Mesenchymal stem cell (in vitro differentiated cells and primary cell): ENCODE results near the gene ACY1.

Experiments
- DNase-seq: peaks from one replicate; pipeline ENCODE4 v3.0.0-alpha.2; 2013
- H2AFZ ChIP-seq: one replicate; pipeline ENCODE4 v1.6.1; 2013; ENCODE audit warnings: low read depth, mild to moderate bottlenecking, control low read depth, inconsistent platforms, low read length, moderate library complexity
- H2AK5ac ChIP-seq: 2 replicates; pipeline ENCODE4 v1.6.1; 2013; ENCODE audit warnings: low read length, moderate library complexity, mild to moderate bottlenecking, inconsistent platforms; ENCODE audit not compliant: severe bottlenecking
- H2BK120ac ChIP-seq: one replicate; pipeline ENCODE4 v1.6.1; 2013; ENCODE audit warnings: low read depth, mild to moderate bottlenecking, inconsistent platforms, low read length, moderate library complexity
- H2BK12ac ChIP-seq, 2 experiments: one replicate each; pipeline ENCODE4 v1.6.1; 2013; ENCODE audit warnings: inconsistent platforms in 2 of 2, low read length in 2 of 2, mild to moderate bottlenecking in 2 of 2, moderate library complexity in 2 of 2, control low read depth in 1 of 2
- H2BK15ac ChIP-seq: one replicate; pipeline ENCODE4 v1.6.1; 2013; ENCODE audit warnings: mild to moderate bottlenecking, low read depth, inconsistent platforms; ENCODE audit not compliant: poor library complexity, severe bottlenecking
- H2BK5ac ChIP-seq: 2 replicates; pipeline ENCODE4 v1.6.1; 2013; ENCODE audit warnings: low read depth, mild to moderate bottlenecking, low read length, control low read depth, inconsistent platforms; ENCODE audit not compliant: poor library complexity, severe bottlenecking
- H3K14ac ChIP-seq, 2 experiments: one replicate each; pipeline ENCODE4 v1.6.1; 2013; ENCODE audit warnings: inconsistent platforms in 2 of 2, low read length in 2 of 2, control low read depth in 1 of 2, mild to moderate bottlenecking in 1 of 2, moderate library complexity in 1 of 2
- H3K18ac ChIP-seq, 2 experiments: one replicate each; pipeline ENCODE4 v1.6.1; 2013; ENCODE audit warnings: inconsistent platforms in 2 of 2, low read length in 2 of 2, control low read depth in 1 of 2, low read depth in 1 of 2, mild to moderate bottlenecking in 1 of 2
- H3K23ac ChIP-seq, 2 experiments: one replicate each; pipeline ENCODE4 v1.6.1; 2013; ENCODE audit warnings: inconsistent platforms in 2 of 2, low read length in 2 of 2, mild to moderate bottlenecking in 2 of 2, moderate library complexity in 2 of 2, control low read depth in 1 of 2
- H3K27ac ChIP-seq: 2 replicates; pipeline ENCODE4 v1.5.1; 2013; ENCODE audit warnings: mild to moderate bottlenecking, moderate library complexity, low read length, control low read depth, inconsistent platforms; ENCODE audit not compliant: poor library complexity, severe bottlenecking
- H3K27me3 ChIP-seq, 2 experiments: 2 replicates each; pipeline versions ENCODE4 v1.6.1 to v1.7.0; 2013; ENCODE audit warnings: low read length in 2 of 2, mild to moderate bottlenecking in 2 of 2, moderate library complexity in 2 of 2, control low read depth in 1 of 2, inconsistent platforms in 1 of 2; ENCODE audit not compliant: control insufficient read depth in 1 of 2, insufficient read depth in 1 of 2
- H3K36me3 ChIP-seq, 2 experiments: 2 replicates each; pipeline versions ENCODE4 v1.6.1 to v1.7.0; 2013; ENCODE audit warnings: low read length in 2 of 2, control low read depth in 1 of 2, inconsistent platforms in 1 of 2, low read depth in 1 of 2, mild to moderate bottlenecking in 1 of 2; ENCODE audit not compliant: insufficient read depth in 2 of 2, control insufficient read depth in 1 of 2
- H3K4ac ChIP-seq, 2 experiments: one replicate each; pipeline ENCODE4 v1.6.1; 2013; ENCODE audit warnings: inconsistent platforms in 2 of 2, low read length in 2 of 2, mild to moderate bottlenecking in 2 of 2, moderate library complexity in 2 of 2, control low read depth in 1 of 2, low read depth in 1 of 2
- H3K4me1 ChIP-seq: 2 replicates; pipeline ENCODE4 v1.6.1; 2013; ENCODE audit warnings: low read depth, low read length, control low read depth; ENCODE audit not compliant: control insufficient read depth, insufficient read depth
- H3K4me2 ChIP-seq: 2 replicates; pipeline ENCODE4 v1.6.1; 2013; ENCODE audit warnings: low read length, mild to moderate bottlenecking, inconsistent platforms; ENCODE audit not compliant: poor library complexity, severe bottlenecking
- H3K4me3 ChIP-seq, 2 experiments: 2 replicates each; pipeline versions ENCODE4 v1.5.1 to v1.7.0; 2013; ENCODE audit warnings: low read length in 2 of 2, mild to moderate bottlenecking in 2 of 2, control low read depth in 1 of 2, low read depth in 1 of 2; ENCODE audit not compliant: insufficient read depth in 1 of 2
- H3K79me1 ChIP-seq: replicated peaks from 2 replicates; pipeline ENCODE4 v1.6.1; 2013; ENCODE audit warnings: mild to moderate bottlenecking, control low read depth, low read length, inconsistent platforms; ENCODE audit not compliant: poor library complexity, severe bottlenecking
- H3K9ac ChIP-seq: 2 replicates; pipeline ENCODE4 v1.7.0; 2013; ENCODE audit warnings: mild to moderate bottlenecking, low read length, moderate library complexity
- H3K9me3 ChIP-seq: 2 replicates; pipeline ENCODE4 v1.7.0; 2013; ENCODE audit warnings: mild to moderate bottlenecking, low read length; ENCODE audit not compliant: control insufficient read depth
- H4K8ac ChIP-seq: one replicate; pipeline ENCODE4 v1.6.1; 2013; ENCODE audit warnings: inconsistent platforms, mild to moderate bottlenecking, low read length, moderate library complexity
- H4K91ac ChIP-seq: one replicate; pipeline ENCODE4 v1.6.1; 2013; ENCODE audit warnings: mild to moderate bottlenecking, low read length, inconsistent platforms
- WGBS: methylation state at CpG from one replicate; pipeline ENCODE4 v1.1.7; 2013; ENCODE audit warnings: mixed read lengths; 5-methylcytosine and 5-hydroxymethylcytosine counted together

The ACY1 gene

DNA sequence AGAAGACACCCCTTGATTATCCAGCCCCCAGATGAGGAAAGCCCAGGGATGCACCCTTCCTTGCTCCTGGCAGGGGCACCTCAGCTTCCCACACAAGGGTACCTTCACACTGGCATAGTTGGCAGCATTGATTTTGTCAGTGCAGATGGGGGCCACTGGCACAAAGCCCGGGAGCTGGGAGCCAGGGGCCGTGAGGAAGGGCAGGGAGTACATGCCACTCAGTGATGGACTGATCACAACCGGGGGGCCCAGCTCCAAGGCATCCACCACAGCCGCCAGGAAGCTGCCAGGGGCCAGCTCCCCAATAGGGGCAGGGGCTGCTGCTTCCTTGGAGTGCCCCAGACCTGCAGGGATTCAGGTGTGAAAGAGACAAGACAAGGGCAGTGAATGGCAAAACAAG lies 13.5 kb upstream of the ACY1 start:
- Histone ChIP-seq H2BK5ac (no peak overlapping the region), H3K4me1 (peaks cover 44% of the 10 kb centered on the region), H4K8ac (no peak overlapping the region), H4K91ac (no peak overlapping the region), H3K4me2 (no peak overlapping the region), H3K79me1 (peaks cover 29% of the 10 kb centered on the region), H2BK12ac (no peak overlapping the region), H3K14ac (no peak overlapping the region), H3K4me3 (no peak overlapping the region), H2AK5ac (no peak overlapping the region), H3K9ac (no peak overlapping the region), H3K9me3 (no peaks in the 10 kb centered on the region), H3K27me3 (no peaks in the 10 kb centered on the region), H3K4ac (no peak overlapping the region), H2BK15ac (no peak overlapping the region), H3K23ac (no peak overlapping the region), H2AFZ (no peak overlapping the region), H3K36me3 (peaks cover 9 to 19% of the 10 kb centered on the region in 2 experiments), H2BK120ac (no peak overlapping the region), H3K18ac (no peak overlapping the region), H3K27ac (no peak overlapping the region)
- 90% methylated on average over 4 of the region's 4 CpGs for WGBS
- no peak for DNase-seq

DNA sequence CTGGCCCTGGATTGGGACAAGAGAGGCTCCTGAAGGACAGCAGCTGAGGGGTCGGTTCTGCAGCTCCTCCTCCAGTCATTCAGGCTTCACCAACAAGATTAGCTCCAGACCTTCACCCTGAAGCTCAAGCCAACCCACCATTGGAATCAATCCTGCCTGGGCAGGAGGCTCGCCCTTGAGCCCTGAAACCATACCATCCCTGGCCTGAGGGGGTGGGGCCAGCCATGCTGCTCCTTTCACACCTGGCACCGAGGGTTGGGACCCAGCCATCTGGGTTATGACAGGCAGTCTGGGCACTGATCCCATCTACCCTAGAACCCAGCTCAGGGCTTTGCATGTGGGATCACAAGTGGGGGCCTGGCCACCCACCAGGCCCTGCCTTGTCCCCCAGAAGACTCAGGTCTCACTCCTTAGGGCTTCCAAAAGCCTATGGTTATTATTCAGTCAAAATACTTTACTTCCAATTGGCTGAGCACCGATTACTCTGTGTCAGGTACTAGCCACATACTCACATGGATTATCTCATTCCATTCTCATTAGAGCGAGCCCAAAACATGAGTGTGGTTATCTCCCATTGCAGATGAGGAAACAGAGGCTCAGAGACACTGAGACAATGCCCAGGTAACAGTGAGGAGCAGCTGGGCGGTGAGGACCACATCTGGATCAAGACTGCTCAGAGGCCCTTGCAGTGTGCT lies 12.6 kb upstream of the ACY1 start:
- no peak overlapping the region for H3K4me2 ChIP-seq
- no peak overlapping the region for H3K4me3 ChIP-seq
- no peak overlapping the region for H3K18ac ChIP-seq
- no peak overlapping the region for H3K4ac ChIP-seq
- no peak overlapping the region for H2AK5ac ChIP-seq
- H2BK12ac ChIP-seq: no peak overlapping the region
- no peak overlapping the region for H2BK120ac ChIP-seq
- no peak overlapping the region for H2BK5ac ChIP-seq
- H3K27ac ChIP-seq: no peak overlapping the region
- no peak overlapping the region for H3K14ac ChIP-seq
- H3K9me3 ChIP-seq: no peaks in the 10 kb centered on the region
- no peaks in the 10 kb centered on the region for H3K27me3 ChIP-seq
- no peak overlapping the region for H3K23ac ChIP-seq
- H2AFZ ChIP-seq: no peak overlapping the region
- no peak overlapping the region for H3K9ac ChIP-seq
- no peak overlapping the region for H2BK15ac ChIP-seq
- peaks cover 49% of the 10 kb centered on the region for H3K4me1 ChIP-seq
- H3K36me3 ChIP-seq: peaks cover 9 to 19% of the 10 kb centered on the region in 2 experiments
- WGBS: 95% methylated on average over 6 of the region's 6 CpGs
- peaks cover 23% of the 10 kb centered on the region for H3K79me1 ChIP-seq
- H4K8ac ChIP-seq: no peak overlapping the region
- no peak overlapping the region for H4K91ac ChIP-seq
- DNase-seq: no peak

- H2BK12ac ChIP-seq: no peak overlapping the region
- H3K4me1 ChIP-seq: peaks cover 48% of the 10 kb centered on the region
- no peak overlapping the region for H2BK5ac ChIP-seq
- H3K4me2 ChIP-seq: no peak overlapping the region
- H3K18ac ChIP-seq: no peak overlapping the region
- H3K36me3 ChIP-seq: peaks cover 9 to 19% of the 10 kb centered on the region in 2 experiments
- no peak overlapping the region for H3K4ac ChIP-seq
- H2BK120ac ChIP-seq: no peak overlapping the region
- no peaks in the 10 kb centered on the region for H3K27me3 ChIP-seq
- no peaks in the 10 kb centered on the region for H3K9me3 ChIP-seq
- 97% methylated on average over 11 of the region's 11 CpGs for WGBS
- peaks cover 18% of the 10 kb centered on the region for H3K79me1 ChIP-seq
- no peak overlapping the region for H2AFZ ChIP-seq
- no peak overlapping the region for H3K14ac ChIP-seq
- no peak overlapping the region for H2AK5ac ChIP-seq
- H3K23ac ChIP-seq: no peak overlapping the region
- H3K9ac ChIP-seq: no peak overlapping the region
- no peak for DNase-seq
- H3K27ac ChIP-seq: no peak overlapping the region
- no peak overlapping the region for H4K8ac ChIP-seq
- no peak overlapping the region for H2BK15ac ChIP-seq
- H3K4me3 ChIP-seq: no peak overlapping the region
- no peak overlapping the region for H4K91ac ChIP-seq
Observed at GRCh38 chr3:51971350-51971749, 12.0 kb upstream of the ACY1 start.

- peak overlapping the region; percentile 95 for H3K4me2 ChIP-seq
- peak overlapping the region; percentile 98 for H4K91ac ChIP-seq
- H2BK5ac ChIP-seq: no peak overlapping the region
- H2BK120ac ChIP-seq: peak overlapping the region; percentile 85
- peak overlapping the region; percentile 72 to 94 for H2BK12ac ChIP-seq
- H3K23ac ChIP-seq: peak overlapping the region in 1 of 2 experiments; percentile 51
- H3K27ac ChIP-seq: peak overlapping the region; percentile 51
- H2AK5ac ChIP-seq: peak overlapping the region; percentile 31
- H3K4ac ChIP-seq: peak overlapping the region; percentile 75 to 97
- peak overlapping the region; percentile 83 for H2BK15ac ChIP-seq
- peak overlapping the region; percentile 15 to 81 for H3K18ac ChIP-seq
- no peaks in the 10 kb centered on the region for H3K9me3 ChIP-seq
- peak overlapping the region; percentile 60 for H2AFZ ChIP-seq
- no peak for DNase-seq
- no peaks in the 10 kb centered on the region for H3K27me3 ChIP-seq
- peak overlapping the region in 1 of 2 experiments; percentile 90 for H3K14ac ChIP-seq
- WGBS: 53% methylated on average over 30 of the region's 30 CpGs
- H3K79me1 ChIP-seq: peaks cover 9% of the 10 kb centered on the region
- peak overlapping the region; percentile 97 for H3K9ac ChIP-seq
- H3K4me3 ChIP-seq: peak overlapping the region; percentile 61 to 97
- H4K8ac ChIP-seq: peak overlapping the region; percentile 99
- H3K4me1 ChIP-seq: peaks cover 31% of the 10 kb centered on the region
- peaks cover 9 to 18% of the 10 kb centered on the region in 2 experiments for H3K36me3 ChIP-seq
Observed at GRCh38 chr3:51974277-51974962, 8.9 kb upstream of the ACY1 start.
